K562 (cell line): Measurements from ENCODE around the gene FGF12. TPM values are rescaled to one million over a fixed set of nuclear protein-coding genes. Genes with fewer than 3 reads are reported as not detected.

Experiments used
- ATAC-seq: fragments of 200-7000 bp; cut with Tn5 transposase; 3 replicates; pipeline ENCODE4 v1.9.1; 2020; ENCODE audit warnings: moderate library complexity
- BruUV-seq: library from RNA; stranded (reverse); fragments of 400-500 nt; replicated peaks from 2 replicates; lab custom pipeline; 2021; lab: Mats Ljungman, UMichigan
- CTCF ChIA-PET: fragments of 300-600 bp; formaldehyde crosslinking; extraction: SDS; loops from one replicate; lab custom pipeline; 2021; ENCODE audit warnings: low intra/inter-chr PET ratio; lab: Yijun Ruan, JAX
- POLR2A ChIA-PET: fragments of 300-600, 350-650 bp; sonication (Branson Sonifier 250); formaldehyde crosslinking; extraction: SDS; loops from one replicate; lab custom pipeline; 2021; ENCODE audit warnings: antibody characterized with exemption, inconsistent platforms; lab: Yijun Ruan, JAX
- DNase-seq, 4 experiments: peaks; one replicate each; pipeline versions ENCODE4 v3.0.0 to v3.0.0-alpha.2; 2011 to 2018; ENCODE audit warnings: low spot score in 3 of 4, mixed read lengths in 3 of 4; ENCODE audit errors: extremely low read depth in 1 of 4
- FAIRE-seq: peaks from 2 replicates; lab custom pipeline; 2011; peaks lifted over from hg19 to GRCh38; lab: Jason Lieb, UNC
- H2AFZ ChIP-seq: 2 replicates; pipeline ENCODE4 v1.6.0; 2011; ENCODE audit warnings: low read depth, low read length, control low read depth, inconsistent platforms
- H3K27ac ChIP-seq: fragments of 200-600 bp; 3 replicates; pipeline ENCODE4 v1.8.0; 2011; ENCODE audit warnings: low read depth, mild to moderate bottlenecking, control low read depth, inconsistent platforms, low read length, moderate library complexity, mixed read lengths; ENCODE audit errors: extremely low read depth
- H3K27me3 ChIP-seq, 2 experiments: fragments of 300-600 bp in 1 of 2; 2 replicates in 1 of 2; 3 replicates in 1 of 2; pipeline versions ENCODE4 v1.6.0 to v1.8.0; 2011; ENCODE audit warnings: inconsistent platforms in 2 of 2, low read length in 2 of 2, mild to moderate bottlenecking in 1 of 2, mixed read lengths in 1 of 2, moderate library complexity in 1 of 2; ENCODE audit not compliant: control insufficient read depth in 2 of 2, insufficient read depth in 2 of 2
- H3K36me3 ChIP-seq: fragments of 300-600 bp; 3 replicates; pipeline ENCODE4 v1.8.0; 2011; ENCODE audit warnings: mild to moderate bottlenecking, low read length, inconsistent platforms; ENCODE audit not compliant: control insufficient read depth, insufficient read depth
- H3K4me1 ChIP-seq, 2 experiments: fragments of 200-600 bp in 1 of 2; replicated peaks in 1 of 2; 2 replicates in 1 of 2; 3 replicates in 1 of 2; pipeline versions ENCODE4 v1.5.1 to v1.8.0; 2011; ENCODE audit warnings: inconsistent platforms in 2 of 2, low read length in 2 of 2, mild to moderate bottlenecking in 1 of 2, mixed read lengths in 1 of 2, moderate library complexity in 1 of 2; ENCODE audit not compliant: control insufficient read depth in 2 of 2, insufficient read depth in 2 of 2
- H3K4me2 ChIP-seq: 2 replicates; pipeline ENCODE4 v1.6.1; 2011; ENCODE audit warnings: low read length, control low read depth, inconsistent platforms, mixed read lengths; ENCODE audit not compliant: insufficient read depth
- H3K4me3 ChIP-seq: fragments of 200-600 bp; sonication (generic), shearing (Covaris generic); 2 replicates; pipeline ENCODE4 v1.5.1; 2016; ENCODE audit warnings: control low read depth, inconsistent platforms
- H3K79me2 ChIP-seq: fragments of 200-600 bp; 3 replicates; pipeline ENCODE4 v1.8.0; 2011; ENCODE audit warnings: low read length, inconsistent platforms; ENCODE audit not compliant: control insufficient read depth, insufficient read depth
- H3K9ac ChIP-seq, 2 experiments: 2 replicates each; pipeline versions ENCODE4 v1.6.0 to v1.6.1; 2011; ENCODE audit warnings: low read depth in 2 of 2, low read length in 2 of 2, control low read depth in 1 of 2, inconsistent platforms in 1 of 2, mild to moderate bottlenecking in 1 of 2, mixed read lengths in 1 of 2; ENCODE audit not compliant: insufficient read depth in 1 of 2
- H3K9me1 ChIP-seq: one replicate; pipeline ENCODE4 v1.6.0; 2011; ENCODE audit warnings: inconsistent platforms, mild to moderate bottlenecking, low read length, moderate library complexity; ENCODE audit not compliant: control insufficient read depth, insufficient read depth
- H3K9me3 ChIP-seq: replicated peaks from 2 replicates; pipeline ENCODE4 v1.5.1; 2011; ENCODE audit warnings: low read depth, low read length, inconsistent platforms; ENCODE audit not compliant: control insufficient read depth, insufficient read depth
- H4K20me1 ChIP-seq: replicated peaks from 2 replicates; pipeline ENCODE4 v1.6.1; 2011; ENCODE audit warnings: low read length, inconsistent platforms, mixed read lengths; ENCODE audit not compliant: control insufficient read depth, insufficient read depth
- AFF1 ChIP-seq, 2 experiments: fragments of 450-650 bp; IDR thresholded peaks; 2 replicates each; pipeline ENCODE4 v1.6.1; 2018; ENCODE audit warnings: mild to moderate bottlenecking in 2 of 2, low read depth in 1 of 2; ENCODE audit not compliant: partially characterized antibody in 2 of 2
- ATF3 ChIP-seq, 2 experiments: fragments of 450-650 bp in 1 of 2; sonication (generic) in 1 of 2; formaldehyde crosslinking in 1 of 2; IDR thresholded peaks in 1 of 2; conservative IDR thresholded peaks in 1 of 2; 2 replicates each; pipeline versions ENCODE4 v1.6.1 to v1.8.1; 2016 to 2023; ENCODE audit warnings: mild to moderate bottlenecking in 2 of 2, moderate library complexity in 2 of 2, inconsistent platforms in 1 of 2, missing genetic modification reagents in 1 of 2
- FOXA3 ChIP-seq, 2 experiments: fragments of 450-650 bp in 1 of 2; sonication (generic) in 1 of 2; formaldehyde crosslinking; IDR thresholded peaks in 1 of 2; conservative IDR thresholded peaks in 1 of 2; 2 replicates each; pipeline versions ENCODE4 v1.4.0 to v1.8.0; 2020 to 2022; ENCODE audit warnings: mild to moderate bottlenecking in 2 of 2, missing genetic modification reagents in 1 of 2
- HNRNPLL ChIP-seq: fragments of 200-400 bp; formaldehyde crosslinking; IDR thresholded peaks from 2 replicates; pipeline ENCODE4 v1.6.1; 2017; ENCODE audit warnings: low read length, low read depth, mild to moderate bottlenecking; ENCODE audit not compliant: poor library complexity, severe bottlenecking
- KAT8 ChIP-seq: fragments of 450-650 bp; IDR thresholded peaks from 2 replicates; pipeline ENCODE4 v1.6.1; 2016; ENCODE audit warnings: low read depth, mild to moderate bottlenecking
- NFIX ChIP-seq: fragments of 250-450 bp; sonication (Bioruptor Pico); IDR thresholded peaks from 2 replicates; pipeline ENCODE4 v1.4.0; 2020; ENCODE audit warnings: low read depth, mild to moderate bottlenecking, moderate library complexity
- SIX5 ChIP-seq, 2 experiments: IDR thresholded peaks; 2 replicates each; pipeline ENCODE4 v1.6.1; 2011; ENCODE audit warnings: low read length in 2 of 2, borderline replicate concordance in 1 of 2, low read depth in 1 of 2, mild to moderate bottlenecking in 1 of 2, moderate library complexity in 1 of 2; ENCODE audit not compliant: insufficient read depth in 1 of 2
- ZNF583 ChIP-seq: fragments of 250-450 bp; sonication (Bioruptor Pico); IDR thresholded peaks from 2 replicates; pipeline ENCODE4 v1.4.0; 2020
- ZNF778 ChIP-seq: fragments of 450-650 bp; formaldehyde crosslinking; IDR thresholded peaks from 2 replicates; pipeline ENCODE4 v1.4.0; 2020; ENCODE audit warnings: mild to moderate bottlenecking, moderate library complexity
- WGBS: fragments of 100-300 bp; shearing (Covaris generic); methylation state at CpG from one replicate; pipeline ENCODE4 v1.1.6; 2016; ENCODE audit warnings: low coverage, mixed read lengths; ENCODE audit not compliant: insufficient coverage; ENCODE audit errors: missing lambda C conversion rate; 5-methylcytosine and 5-hydroxymethylcytosine counted together
- in situ Hi-C: fragments of 300-500 bp; cut with MboI; formaldehyde crosslinking; loops from 4 replicates; pipeline ENCODE4 v1.15.0; 2018; ENCODE audit warnings: inconsistent platforms, mixed read lengths
- intact Hi-C: fragments of 100-400 bp; cut with micrococcal nuclease; formaldehyde crosslinking; loops from 2 replicates; pipeline ENCODE4 v1.14.2; 2022
- polyA plus RNA-seq, 8 experiments: library from polyadenylated mRNA; depleted of rRNA in 4 of 8; stranded (reverse) in 5 of 8; unstranded in 3 of 8; fragments of >200 nt; fragmentation: Nextera tagmentation in 2 of 8; fragmentation: Illumina TruSeq in 1 of 8; extraction: Ambion mirVana in 2 of 8; extraction: Trizol in 1 of 8; gene quantifications; 2 replicates each; pipeline versions ENCODE4 v1.2.1 to v1.2.3, GENCODE V29; 2011 to 2014; ENCODE audit warnings: inconsistent platforms in 1 of 8, missing spikeins in 1 of 8
- total RNA-seq, 7 experiments: library from RNA; depleted of rRNA in 6 of 7; stranded (reverse); fragments of >200 nt in 6 of 7; fragmentation: Illumina TruSeq in 2 of 7; extraction: Trizol in 2 of 7; gene quantifications; 2 replicates each; pipeline versions ENCODE4 v1.2.1 to v1.2.3, GENCODE V29; 2011 to 2021; ENCODE audit warnings: low replicate concordance in 1 of 7
- TF ChIP-seq, protein P1 (sequence below): fragments of 200-400 bp; formaldehyde crosslinking; IDR thresholded peaks from 2 replicates; pipeline ENCODE4 v1.6.1; 2017; ENCODE audit warnings: mild to moderate bottlenecking, low read depth, low read length, moderate library complexity

Gene FGF12
- total and polyA plus RNA-seq, 9 of the 15 experiments (the other 6 are each of a cell fraction or from before 2014, with no cell fraction given): not detected

- TF ChIP-seq ZNF778 (CRISPR knock-in tag) (no peak), ATF3 (IDR thresholded peaks at IDR 0.05) (no peak), ATF3 (CRISPR knock-in tag; conservative IDR thresholded peaks at IDR 0.05) (no peak), SIX5 (IDR thresholded peaks at IDR 0.05; ENCODE audit: borderline replicate concordance in 1 of 2, insufficient read depth in 1 of 2, low read depth in 1 of 2, low read length in 2 of 2) (no peak)
These were observed 375.2 kb downstream of the FGF12 start (continued) for GRCh38 chr3:192352142-192352541.

GRCh38 chr3:192351441-192351840 lies 375.9 kb downstream of the FGF12 start:
- H2AFZ ChIP-seq: no peak overlapping the region
- WGBS: 0% methylated on average over 3 of the region's 3 CpGs
- intact Hi-C loops: no loop called here
- H3K9me1 ChIP-seq: no peaks in the 10 kb centered on the region
- TF ChIP-seq HNRNPLL: no peak
- TF ChIP-seq ZNF583: no peak
- TF ChIP-seq AFF1 (IDR thresholded peaks at IDR 0.05; ENCODE audit: low read depth in 1 of 2, partially characterized antibody in 2 of 2): no peak
- no peak for TF ChIP-seq KAT8
- TF ChIP-seq NFIX: no peak
- TF ChIP-seq FOXA3 (CRISPR knock-in tag; conservative IDR thresholded peaks at IDR 0.05 in 1 of 2, IDR thresholded peaks at IDR 0.05 in 1 of 2): no peak
- TF ChIP-seq, protein P1, sequence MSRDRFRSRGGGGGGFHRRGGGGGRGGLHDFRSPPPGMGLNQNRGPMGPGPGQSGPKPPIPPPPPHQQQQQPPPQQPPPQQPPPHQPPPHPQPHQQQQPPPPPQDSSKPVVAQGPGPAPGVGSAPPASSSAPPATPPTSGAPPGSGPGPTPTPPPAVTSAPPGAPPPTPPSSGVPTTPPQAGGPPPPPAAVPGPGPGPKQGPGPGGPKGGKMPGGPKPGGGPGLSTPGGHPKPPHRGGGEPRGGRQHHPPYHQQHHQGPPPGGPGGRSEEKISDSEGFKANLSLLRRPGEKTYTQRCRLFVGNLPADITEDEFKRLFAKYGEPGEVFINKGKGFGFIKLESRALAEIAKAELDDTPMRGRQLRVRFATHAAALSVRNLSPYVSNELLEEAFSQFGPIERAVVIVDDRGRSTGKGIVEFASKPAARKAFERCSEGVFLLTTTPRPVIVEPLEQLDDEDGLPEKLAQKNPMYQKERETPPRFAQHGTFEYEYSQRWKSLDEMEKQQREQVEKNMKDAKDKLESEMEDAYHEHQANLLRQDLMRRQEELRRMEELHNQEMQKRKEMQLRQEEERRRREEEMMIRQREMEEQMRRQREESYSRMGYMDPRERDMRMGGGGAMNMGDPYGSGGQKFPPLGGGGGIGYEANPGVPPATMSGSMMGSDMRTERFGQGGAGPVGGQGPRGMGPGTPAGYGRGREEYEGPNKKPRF: no peak
- TF ChIP-seq, all 486 proteins: peak for 0
- no peaks in the 10 kb centered on the region for H3K79me2 ChIP-seq
- H4K20me1 ChIP-seq: no peaks in the 10 kb centered on the region
- no peaks in the 10 kb centered on the region for H3K27me3 ChIP-seq
- H3K9me3 ChIP-seq: no peaks in the 10 kb centered on the region
- in situ Hi-C loops: no loop called here
- ChIA-PET POLR2A (no interaction called here), CTCF (no interaction called here)
- no peak overlapping the region for H3K27ac ChIP-seq
- FAIRE-seq (no peak), DNase-seq (no peak), ATAC-seq (no peak)
- H3K36me3 ChIP-seq: no peaks in the 10 kb centered on the region
- H3K9ac ChIP-seq: no peak overlapping the region
- H3K4me3 ChIP-seq: no peak overlapping the region
- BruUV-seq: no TSS peak
- no peaks in the 10 kb centered on the region for H3K4me1 ChIP-seq
- H3K4me2 ChIP-seq: no peak overlapping the region
